ENCODE results near the gene SFXN5. TPM values are rescaled to one million over a fixed set of nuclear protein-coding genes. Genes with fewer than 3 reads are reported as not detected.
A peak's percentile ranks its signal among the peaks of the same experiment; 100 is the strongest.

The SFXN5 gene
- total RNA-seq, 1 experiment from 2014 or later = 20.5 TPM

DNA sequence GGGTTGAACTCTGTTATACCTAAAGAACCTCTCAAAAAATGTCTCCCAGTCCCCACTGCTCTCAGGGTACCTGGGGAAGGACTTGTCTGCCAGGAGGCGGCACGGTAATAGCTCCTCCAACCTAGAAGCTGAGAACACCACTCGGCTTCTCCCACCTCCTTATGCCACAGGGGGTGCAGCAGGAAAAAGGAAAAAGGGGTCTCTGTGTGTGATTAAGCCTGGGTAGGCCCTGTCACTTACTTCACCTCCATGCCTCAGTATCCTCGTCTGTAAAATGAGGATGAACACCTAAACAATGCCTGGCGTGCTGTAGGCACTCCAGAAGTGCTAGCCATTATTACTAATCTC is 77.6 kb downstream of the SFXN5 start:
- no peak overlapping the region for H3K27ac ChIP-seq
- no peak for DNase-seq
- H3K4me1 ChIP-seq = no peaks in the 10 kb centered on the region
- H3K4me3 ChIP-seq = no peak overlapping the region
- no peaks in the 10 kb centered on the region for H3K27me3 ChIP-seq
- no peaks in the 10 kb centered on the region for H3K36me3 ChIP-seq
- H3K9me3 ChIP-seq (replicated peaks) = no peaks in the 10 kb centered on the region

- Histone ChIP-seq H3K36me3 (no peaks in the 10 kb centered on the region), H3K9me3 (replicated peaks) (no peaks in the 10 kb centered on the region), H3K27ac (no peak overlapping the region), H3K27me3 (no peaks in the 10 kb centered on the region), H3K4me3 (no peak overlapping the region), H3K4me1 (no peaks in the 10 kb centered on the region)
- peak; percentile 48 to 80 for DNase-seq
Measured at GRCh38 chr2:72993147-72993932, 78.2 kb downstream of the SFXN5 start.

DNA sequence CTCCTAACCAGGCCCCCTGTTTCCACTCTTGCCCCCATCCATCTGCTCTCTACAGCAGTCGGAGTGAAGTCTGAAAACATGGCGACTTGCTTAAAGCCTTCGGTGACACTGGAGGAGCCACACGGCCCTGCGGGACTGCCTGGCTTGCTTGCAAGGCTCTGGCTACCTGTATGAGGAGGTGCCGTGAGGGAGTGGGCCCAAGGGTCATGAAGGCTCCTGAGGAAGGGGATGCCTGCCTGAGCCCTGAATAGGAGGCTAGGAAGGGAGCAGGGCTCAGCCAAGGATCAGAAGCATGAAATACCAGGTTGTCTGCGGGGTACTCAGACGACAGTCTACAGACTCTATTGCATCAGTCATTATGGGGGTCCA is 78.8 kb downstream of the SFXN5 start:
- Histone ChIP-seq H3K36me3 (no peaks in the 10 kb centered on the region), H3K9me3 (replicated peaks) (no peaks in the 10 kb centered on the region), H3K4me1 (no peaks in the 10 kb centered on the region), H3K27ac (no peak overlapping the region), H3K27me3 (no peaks in the 10 kb centered on the region), H3K4me3 (no peak overlapping the region)
- no peak for DNase-seq

- Histone ChIP-seq H3K36me3 (no peaks in the 10 kb centered on the region), H3K9me3 (replicated peaks) (no peaks in the 10 kb centered on the region), H3K4me3 (no peak overlapping the region), H3K27ac (no peak overlapping the region), H3K4me1 (no peaks in the 10 kb centered on the region), H3K27me3 (no peaks in the 10 kb centered on the region)
- no peak for DNase-seq
Measured at GRCh38 chr2:72991980-72992733, 79.4 kb downstream of the SFXN5 start.

DNA sequence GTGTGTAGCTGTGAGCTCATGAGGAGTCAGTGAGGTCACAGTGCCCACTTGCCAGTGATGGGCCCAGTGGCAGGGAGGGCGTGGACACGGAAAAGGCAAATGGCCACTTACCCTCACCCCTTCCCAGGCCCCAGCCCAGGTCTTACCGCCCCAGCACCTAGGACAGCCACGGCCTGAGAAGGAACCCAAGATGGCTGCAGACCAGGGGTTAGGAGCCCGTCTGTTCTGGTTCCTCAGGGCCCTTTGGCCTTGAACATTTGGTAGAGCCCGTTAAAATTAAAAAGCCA is 80.1 kb downstream of the SFXN5 start:
- H3K9me3 ChIP-seq (replicated peaks) = no peaks in the 10 kb centered on the region
- no peaks in the 10 kb centered on the region for H3K4me1 ChIP-seq
- H3K4me3 ChIP-seq = no peak overlapping the region
- H3K27me3 ChIP-seq = no peaks in the 10 kb centered on the region
- H3K36me3 ChIP-seq = no peaks in the 10 kb centered on the region
- H3K27ac ChIP-seq = no peak overlapping the region
- no peak for DNase-seq

DNA sequence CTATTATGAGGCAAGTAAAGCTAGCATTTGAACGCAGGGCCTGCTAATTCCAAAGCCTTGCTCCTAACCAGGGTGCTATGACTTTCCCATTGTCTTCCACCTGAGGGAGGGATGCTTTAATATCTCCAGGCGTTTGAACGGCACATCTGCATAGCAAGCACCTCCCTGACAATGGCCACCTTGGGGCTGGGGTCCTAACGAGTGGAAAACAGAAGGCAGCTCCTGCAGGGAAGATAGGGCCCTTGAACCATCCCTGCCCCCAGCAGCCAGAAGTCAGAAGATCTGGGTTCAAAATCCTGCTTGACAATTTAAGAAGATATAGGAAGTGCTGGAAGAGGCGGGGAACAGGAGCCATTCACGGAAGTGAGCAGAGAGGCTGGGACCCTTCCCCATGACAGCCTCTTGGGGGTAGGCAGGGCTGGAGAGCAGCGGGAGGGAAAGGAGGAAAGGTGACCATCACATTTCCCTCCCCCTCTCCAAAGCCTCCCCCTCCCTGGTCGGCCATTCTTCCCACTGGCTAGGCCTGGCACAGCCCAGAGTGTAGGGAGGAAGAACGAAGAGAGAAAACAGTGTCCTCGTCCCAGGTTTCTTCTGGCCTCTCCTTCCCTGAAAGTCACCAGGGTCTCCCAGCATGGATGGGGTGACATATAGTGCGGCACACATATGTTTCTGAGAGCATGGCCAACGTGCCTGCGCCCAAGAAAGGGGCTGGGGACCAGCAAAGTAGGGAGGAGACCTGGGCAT is 80.6 kb downstream of the SFXN5 start:
- Histone ChIP-seq H3K27ac (no peak overlapping the region), H3K4me3 (no peak overlapping the region), H3K36me3 (no peaks in the 10 kb centered on the region), H3K4me1 (no peaks in the 10 kb centered on the region), H3K9me3 (replicated peaks) (no peaks in the 10 kb centered on the region), H3K27me3 (no peaks in the 10 kb centered on the region)
- DNase-seq = no peak

- DNase-seq = no peak
- Histone ChIP-seq H3K9me3 (replicated peaks) (no peaks in the 10 kb centered on the region), H3K4me3 (no peak overlapping the region), H3K27ac (no peak overlapping the region), H3K4me1 (no peaks in the 10 kb centered on the region), H3K36me3 (no peaks in the 10 kb centered on the region), H3K27me3 (no peaks in the 10 kb centered on the region)
Measured at GRCh38 chr2:72989770-72990556, 81.5 kb downstream of the SFXN5 start.

GRCh38 chr2:72988726-72989273 is 82.7 kb downstream of the SFXN5 start:
- Histone ChIP-seq H3K36me3 (no peaks in the 10 kb centered on the region), H3K4me3 (no peak overlapping the region), H3K9me3 (replicated peaks) (no peaks in the 10 kb centered on the region), H3K27me3 (no peaks in the 10 kb centered on the region), H3K27ac (no peak overlapping the region), H3K4me1 (no peaks in the 10 kb centered on the region)
- DNase-seq = no peak

DNA sequence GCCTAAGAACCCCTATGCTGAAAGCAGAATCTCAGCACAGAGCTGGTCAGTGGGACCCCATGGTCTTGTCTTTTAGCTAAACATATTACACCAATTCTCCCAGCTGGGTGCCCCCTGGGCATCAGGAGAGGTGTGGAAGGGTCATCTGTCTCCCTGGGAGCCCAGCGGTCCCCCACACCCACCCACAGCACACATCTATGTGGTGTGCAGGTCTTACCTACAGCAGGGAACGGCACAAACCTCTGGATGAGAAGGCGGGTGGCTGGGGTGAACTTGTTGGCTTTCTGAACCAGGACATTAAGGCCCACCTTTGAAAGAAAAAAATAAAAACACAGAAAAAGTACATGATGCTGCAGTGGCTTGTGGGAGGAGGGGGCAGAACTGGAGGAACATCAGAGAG is 83.5 kb downstream of the SFXN5 start:
- no peak for DNase-seq
- Histone ChIP-seq H3K27ac (no peak overlapping the region), H3K4me1 (no peaks in the 10 kb centered on the region), H3K27me3 (no peaks in the 10 kb centered on the region), H3K4me3 (no peak overlapping the region), H3K9me3 (replicated peaks) (no peaks in the 10 kb centered on the region), H3K36me3 (no peaks in the 10 kb centered on the region)

DNA sequence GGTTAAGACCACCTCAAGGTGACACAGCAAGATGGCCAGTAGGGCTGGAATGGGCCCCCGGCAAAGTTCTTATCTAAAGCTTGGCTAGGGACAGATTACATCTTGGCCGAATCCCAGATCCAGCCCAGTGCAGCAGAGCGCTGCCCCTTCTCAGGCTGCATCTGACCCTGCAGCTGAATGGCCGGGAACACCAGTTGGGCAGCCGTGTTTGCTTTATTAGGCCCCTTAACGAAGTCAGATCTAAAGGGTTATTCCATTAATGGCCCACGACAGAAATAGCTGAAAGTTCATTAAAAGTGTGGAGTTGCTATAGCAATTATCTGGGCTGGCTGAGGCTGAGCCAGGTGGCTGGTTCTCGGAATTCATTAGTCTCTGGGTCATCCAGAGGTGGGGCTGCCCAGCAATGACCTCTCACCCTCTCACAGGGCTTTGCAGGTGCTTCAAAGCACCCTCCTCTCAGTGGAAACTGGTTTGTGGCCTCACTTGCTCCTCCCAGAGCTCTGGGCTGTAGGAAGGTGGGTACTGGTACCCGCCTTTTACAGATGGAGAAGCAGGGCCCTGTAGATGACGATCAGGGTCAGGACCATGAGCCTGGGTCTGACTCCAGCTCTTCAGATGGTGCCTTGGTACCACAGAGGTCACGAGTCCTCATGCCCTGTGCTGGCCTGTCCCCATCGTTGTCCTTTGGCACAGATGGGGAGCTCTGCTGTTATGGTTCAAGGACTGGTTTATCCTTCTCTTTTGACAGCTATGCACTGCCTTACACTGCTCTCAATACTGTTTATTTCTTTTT is 85.4 kb downstream of the SFXN5 start:
- Histone ChIP-seq H3K27me3 (no peaks in the 10 kb centered on the region), H3K27ac (no peak overlapping the region), H3K4me3 (no peak overlapping the region), H3K9me3 (replicated peaks) (no peaks in the 10 kb centered on the region), H3K4me1 (peaks cover 6% of the 10 kb centered on the region; the same call in 1 of the 2 replicates), H3K36me3 (no peaks in the 10 kb centered on the region)
- no peak for DNase-seq

- Histone ChIP-seq H3K4me3 (no peak overlapping the region), H3K27me3 (no peaks in the 10 kb centered on the region), H3K9me3 (replicated peaks) (no peaks in the 10 kb centered on the region), H3K27ac (no peak overlapping the region), H3K4me1 (peaks cover 15% of the 10 kb centered on the region), H3K36me3 (no peaks in the 10 kb centered on the region)
- DNase-seq = no peak
Measured at GRCh38 chr2:72985136-72985535, 86.4 kb downstream of the SFXN5 start.

- H3K4me1 ChIP-seq = peaks cover 16% of the 10 kb centered on the region
- no peaks in the 10 kb centered on the region for H3K36me3 ChIP-seq
- no peaks in the 10 kb centered on the region for H3K9me3 ChIP-seq (replicated peaks)
- no peak overlapping the region for H3K4me3 ChIP-seq
- no peaks in the 10 kb centered on the region for H3K27me3 ChIP-seq
- H3K27ac ChIP-seq = no peak overlapping the region
- DNase-seq = no peak
Measured at GRCh38 chr2:72984172-72984671, 87.3 kb downstream of the SFXN5 start.

- Histone ChIP-seq H3K9me3 (replicated peaks) (no peaks in the 10 kb centered on the region), H3K36me3 (no peaks in the 10 kb centered on the region), H3K27me3 (no peaks in the 10 kb centered on the region), H3K27ac (no peak overlapping the region), H3K4me1 (peaks cover 16% of the 10 kb centered on the region), H3K4me3 (no peak overlapping the region)
- no peak for DNase-seq
Measured at GRCh38 chr2:72983500-72984161, 87.9 kb downstream of the SFXN5 start.
